Panc1 (cell line): ENCODE data around the gene DMBX1. TPM values are rescaled to one million over a fixed set of nuclear protein-coding genes. Genes with fewer than 3 reads are reported as not detected.

ENCODE experiments used
- total RNA-seq: library from RNA; stranded (reverse); gene quantifications from one replicate; pipeline ENCODE4 v1.2.1, GENCODE V29; 2021; ENCODE audit not compliant: unreplicated experiment

The DMBX1 gene
- total RNA-seq, 1 experiment from 2014 or later, result 0.05 TPM

Other genes with a start within 250 kb of the DMBX1 start
- gene RAD54L, start 242.1 kb upstream of the DMBX1 start, total RNA-seq, result 29.4 TPM
- gene LRRC41, start 186.2 kb upstream of the DMBX1 start, total RNA-seq, result 55.3 TPM
- gene UQCRH, start 186.1 kb upstream of the DMBX1 start, total RNA-seq, result 498 TPM
- 23.6 TPM for gene NSUN4, start 149.0 kb upstream of the DMBX1 start, total RNA-seq
- 25.9 TPM for gene FAAH, start 95.5 kb upstream of the DMBX1 start, total RNA-seq
- gene KNCN, start 61.8 kb downstream of the DMBX1 start, total RNA-seq, result not detected
- 40.1 TPM for gene MKNK1, start 114.4 kb downstream of the DMBX1 start, total RNA-seq
- gene MOB3C, start 127.0 kb downstream of the DMBX1 start, total RNA-seq, result 10.5 TPM
- gene ATPAF1, start 178.5 kb downstream of the DMBX1 start, total RNA-seq, result 39.0 TPM
- gene TEX38, start 182.0 kb downstream of the DMBX1 start, total RNA-seq, result not detected
- gene EFCAB14, start 229.3 kb downstream of the DMBX1 start, total RNA-seq, result 86.8 TPM